Vagina (tissue), 2 donors: Measurements from ENCODE around the gene PPP1R13B.

Experiments
- POLR2A ChIP-seq, 2 donors: fragments of 450-650 bp; IDR thresholded peaks; one replicate each; pipeline ENCODE4 v1.6.1; 2017; ENCODE audit warnings: antibody characterized with exemption in 2 of 2, mild to moderate bottlenecking in 2 of 2, moderate library complexity in 2 of 2
- TF ChIP-seq, protein P1 (sequence below), 3 experiments: fragments of 450-650 bp in 2 of 3; fragments of 200-600 bp in 1 of 3; sonication (generic) in 1 of 3; IDR thresholded peaks; one replicate each; pipeline ENCODE4 v1.5.1; 2017 to 2019; ENCODE audit warnings: antibody characterized with exemption in 3 of 3, mild to moderate bottlenecking in 2 of 3, moderate library complexity in 2 of 3

DNA sequence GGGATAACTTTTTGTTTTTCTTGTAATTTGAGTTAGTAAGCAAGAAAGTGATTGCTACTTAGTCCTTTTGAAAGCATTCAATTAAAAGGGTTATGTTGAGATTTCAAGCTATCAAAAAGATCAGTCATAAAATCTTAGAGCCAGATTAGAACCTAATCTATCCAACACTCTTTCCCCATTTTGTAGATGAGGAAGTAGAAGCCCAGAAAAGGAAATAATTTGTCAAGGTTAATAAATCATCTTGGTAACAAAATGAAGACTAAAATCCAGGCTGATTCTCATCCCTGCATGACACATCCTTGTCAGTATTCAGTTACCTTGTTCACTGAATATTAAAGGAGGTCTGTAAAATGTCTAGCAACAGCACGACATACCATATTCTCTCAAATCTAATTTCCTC is 26.5 kb downstream of the PPP1R13B start:
- TF ChIP-seq POLR2A (IDR thresholded peaks at IDR 0.05): no peak
- TF ChIP-seq, protein P1, sequence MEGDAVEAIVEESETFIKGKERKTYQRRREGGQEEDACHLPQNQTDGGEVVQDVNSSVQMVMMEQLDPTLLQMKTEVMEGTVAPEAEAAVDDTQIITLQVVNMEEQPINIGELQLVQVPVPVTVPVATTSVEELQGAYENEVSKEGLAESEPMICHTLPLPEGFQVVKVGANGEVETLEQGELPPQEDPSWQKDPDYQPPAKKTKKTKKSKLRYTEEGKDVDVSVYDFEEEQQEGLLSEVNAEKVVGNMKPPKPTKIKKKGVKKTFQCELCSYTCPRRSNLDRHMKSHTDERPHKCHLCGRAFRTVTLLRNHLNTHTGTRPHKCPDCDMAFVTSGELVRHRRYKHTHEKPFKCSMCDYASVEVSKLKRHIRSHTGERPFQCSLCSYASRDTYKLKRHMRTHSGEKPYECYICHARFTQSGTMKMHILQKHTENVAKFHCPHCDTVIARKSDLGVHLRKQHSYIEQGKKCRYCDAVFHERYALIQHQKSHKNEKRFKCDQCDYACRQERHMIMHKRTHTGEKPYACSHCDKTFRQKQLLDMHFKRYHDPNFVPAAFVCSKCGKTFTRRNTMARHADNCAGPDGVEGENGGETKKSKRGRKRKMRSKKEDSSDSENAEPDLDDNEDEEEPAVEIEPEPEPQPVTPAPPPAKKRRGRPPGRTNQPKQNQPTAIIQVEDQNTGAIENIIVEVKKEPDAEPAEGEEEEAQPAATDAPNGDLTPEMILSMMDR (IDR thresholded peaks at IDR 0.05): no peak
